ENCODE data around the gene TNK2. TPM values are rescaled to one million over a fixed set of nuclear protein-coding genes. Genes with fewer than 3 reads are reported as not detected.

The TNK2 gene
- total RNA-seq, 1 experiment from 2014 or later: 18.2 TPM

- TF ChIP-seq, protein P1, sequence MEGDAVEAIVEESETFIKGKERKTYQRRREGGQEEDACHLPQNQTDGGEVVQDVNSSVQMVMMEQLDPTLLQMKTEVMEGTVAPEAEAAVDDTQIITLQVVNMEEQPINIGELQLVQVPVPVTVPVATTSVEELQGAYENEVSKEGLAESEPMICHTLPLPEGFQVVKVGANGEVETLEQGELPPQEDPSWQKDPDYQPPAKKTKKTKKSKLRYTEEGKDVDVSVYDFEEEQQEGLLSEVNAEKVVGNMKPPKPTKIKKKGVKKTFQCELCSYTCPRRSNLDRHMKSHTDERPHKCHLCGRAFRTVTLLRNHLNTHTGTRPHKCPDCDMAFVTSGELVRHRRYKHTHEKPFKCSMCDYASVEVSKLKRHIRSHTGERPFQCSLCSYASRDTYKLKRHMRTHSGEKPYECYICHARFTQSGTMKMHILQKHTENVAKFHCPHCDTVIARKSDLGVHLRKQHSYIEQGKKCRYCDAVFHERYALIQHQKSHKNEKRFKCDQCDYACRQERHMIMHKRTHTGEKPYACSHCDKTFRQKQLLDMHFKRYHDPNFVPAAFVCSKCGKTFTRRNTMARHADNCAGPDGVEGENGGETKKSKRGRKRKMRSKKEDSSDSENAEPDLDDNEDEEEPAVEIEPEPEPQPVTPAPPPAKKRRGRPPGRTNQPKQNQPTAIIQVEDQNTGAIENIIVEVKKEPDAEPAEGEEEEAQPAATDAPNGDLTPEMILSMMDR (conservative IDR thresholded peaks at IDR 0.05; ENCODE audit: low read depth, low read length): no peak
- TF ChIP-seq EZH2 (IDR thresholded peaks at IDR 0.05; ENCODE audit: borderline replicate concordance, low read depth, low read length, poor library complexity, severe bottlenecking): no peak
- Histone ChIP-seq H3K27me3 (replicated peaks; ENCODE audit: insufficient read depth, low read depth, low read length, poor library complexity) (no peaks in the 10 kb centered on the region), H3K4me3 (ENCODE audit: low read depth, low read length, poor library complexity, severe bottlenecking) (no peak overlapping the region), H3K9me3 (ENCODE audit: low read depth, low read length, poor library complexity, severe bottlenecking) (no peaks in the 10 kb centered on the region), H3K36me3 (ENCODE audit: insufficient read depth, low read length, poor library complexity, severe bottlenecking) (no peaks in the 10 kb centered on the region), H3K27ac (ENCODE audit: low read depth, low read length, poor library complexity, severe bottlenecking) (peak overlapping the region; percentile 23), H3K4me1 (ENCODE audit: insufficient read depth, low read length, poor library complexity, severe bottlenecking) (no peaks in the 10 kb centered on the region)
- intact Hi-C loops (cut with micrococcal nuclease; ENCODE audit: unreplicated experiment): no loop called here
- POLR2A ChIA-PET (ENCODE audit: low non-redundant PET): no interaction called here
- no peak for DNase-seq (ENCODE audit: low spot score)
- BruUV-seq (replicated peaks): no TSS peak
- CTCF ChIA-PET: no interaction called here
Measured at GRCh38 chr3:195873971-195874370, 34.4 kb downstream of the TNK2 start.

- H3K27ac ChIP-seq (ENCODE audit: low read depth, low read length, poor library complexity, severe bottlenecking): no peak overlapping the region
- BruUV-seq (replicated peaks): no TSS peak
- no peaks in the 10 kb centered on the region for H3K9me3 ChIP-seq (ENCODE audit: low read depth, low read length, poor library complexity, severe bottlenecking)
- no peaks in the 10 kb centered on the region for H3K27me3 ChIP-seq (replicated peaks; ENCODE audit: insufficient read depth, low read depth, low read length, poor library complexity)
- no peaks in the 10 kb centered on the region for H3K4me1 ChIP-seq (ENCODE audit: insufficient read depth, low read length, poor library complexity, severe bottlenecking)
- POLR2A ChIA-PET (ENCODE audit: low non-redundant PET): no interaction called here
- intact Hi-C loops (cut with micrococcal nuclease; ENCODE audit: unreplicated experiment): no loop called here
- CTCF ChIA-PET: no interaction called here
- DNase-seq (ENCODE audit: low spot score): no peak
- H3K36me3 ChIP-seq (ENCODE audit: insufficient read depth, low read length, poor library complexity, severe bottlenecking): no peaks in the 10 kb centered on the region
- H3K4me3 ChIP-seq (ENCODE audit: low read depth, low read length, poor library complexity, severe bottlenecking): no peak overlapping the region
- TF ChIP-seq, protein P1 (conservative IDR thresholded peaks at IDR 0.05; ENCODE audit: low read depth, low read length): no peak
- TF ChIP-seq EZH2 (IDR thresholded peaks at IDR 0.05; ENCODE audit: borderline replicate concordance, low read depth, low read length, poor library complexity, severe bottlenecking): no peak
Measured at GRCh38 chr3:195873281-195873887, 35.0 kb downstream of the TNK2 start.

DNA sequence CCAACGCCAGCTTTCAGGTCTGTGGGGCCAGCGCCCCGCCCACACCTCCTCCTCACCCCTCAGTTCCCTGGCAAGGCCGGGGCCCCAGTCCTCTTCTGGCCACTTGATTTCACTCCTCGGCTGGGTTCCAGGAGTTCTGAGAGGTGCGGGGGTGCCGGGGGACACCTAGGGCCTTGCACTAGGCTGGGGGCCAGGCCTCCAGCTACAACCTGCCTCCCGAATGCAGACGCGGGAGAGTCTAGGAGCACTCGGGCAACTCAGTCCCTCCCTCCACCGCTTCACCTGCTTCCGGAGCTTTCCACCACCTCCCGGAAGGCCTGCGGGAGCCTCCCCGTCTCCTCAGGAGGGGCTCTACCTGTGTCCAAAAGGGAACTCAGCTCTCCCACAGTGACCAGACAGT is 35.6 kb downstream of the TNK2 start:
- TF ChIP-seq, protein P1 (conservative IDR thresholded peaks at IDR 0.05; ENCODE audit: low read depth, low read length): no peak
- no peak for TF ChIP-seq EZH2 (IDR thresholded peaks at IDR 0.05; ENCODE audit: borderline replicate concordance, low read depth, low read length, poor library complexity, severe bottlenecking)
- Histone ChIP-seq H3K36me3 (ENCODE audit: insufficient read depth, low read length, poor library complexity, severe bottlenecking) (no peaks in the 10 kb centered on the region), H3K4me3 (ENCODE audit: low read depth, low read length, poor library complexity, severe bottlenecking) (no peak overlapping the region), H3K27ac (ENCODE audit: low read depth, low read length, poor library complexity, severe bottlenecking) (no peak overlapping the region), H3K27me3 (replicated peaks; ENCODE audit: insufficient read depth, low read depth, low read length, poor library complexity) (no peaks in the 10 kb centered on the region), H3K4me1 (ENCODE audit: insufficient read depth, low read length, poor library complexity, severe bottlenecking) (no peaks in the 10 kb centered on the region), H3K9me3 (ENCODE audit: low read depth, low read length, poor library complexity, severe bottlenecking) (no peaks in the 10 kb centered on the region)
- ChIA-PET CTCF (no interaction called here), POLR2A (ENCODE audit: low non-redundant PET) (no interaction called here)
- intact Hi-C loops (cut with micrococcal nuclease; ENCODE audit: unreplicated experiment): no loop called here
- BruUV-seq (replicated peaks): no TSS peak
- no peak for DNase-seq (ENCODE audit: low spot score)

Measured in A673 (cell line).